ENCODE results near the gene ADAM10.

Gene ADAM10

GRCh38 chr15:58584789-58585461, 164.6 kb downstream of the ADAM10 start:
- no peak overlapping the region for H3K4me3 ChIP-seq (ENCODE audit: low read depth, low read length)
- peak; percentile 4 for DNase-seq (ENCODE audit: low read depth)
- TF ChIP-seq CTCF (IDR thresholded peaks at IDR 0.05; ENCODE audit: insufficient read depth, low read depth, low read length, missing control alignments) = no peak

GRCh38 chr15:58583171-58583908, 166.2 kb downstream of the ADAM10 start:
- no peak overlapping the region for H3K4me3 ChIP-seq (ENCODE audit: low read depth, low read length)
- DNase-seq (ENCODE audit: low read depth) = no peak
- no peak for TF ChIP-seq CTCF (IDR thresholded peaks at IDR 0.05; ENCODE audit: insufficient read depth, low read depth, low read length, missing control alignments)

DNA sequence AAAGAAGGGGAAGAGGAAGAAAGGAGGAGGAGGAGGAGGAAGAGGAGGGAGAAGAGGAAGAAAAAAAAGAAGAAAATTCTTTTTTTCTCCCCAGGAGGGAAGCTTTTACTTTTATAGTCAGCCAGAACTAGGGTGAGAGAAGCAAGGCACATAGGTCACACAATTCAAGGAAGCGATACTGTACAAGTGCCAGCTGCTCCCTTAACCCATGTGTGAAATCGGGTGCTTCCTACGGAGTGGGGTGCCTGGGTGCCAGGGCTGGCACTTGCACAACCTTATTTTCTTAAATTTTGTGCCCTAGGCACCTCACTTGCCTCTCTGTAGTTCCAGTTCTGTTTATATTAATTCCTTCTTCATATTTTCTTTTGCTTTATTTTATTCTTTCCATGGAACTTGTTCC, 167.3 kb downstream of the ADAM10 start:
- TF ChIP-seq CTCF (IDR thresholded peaks at IDR 0.05; ENCODE audit: insufficient read depth, low read depth, low read length, missing control alignments) = no peak
- H3K4me3 ChIP-seq (ENCODE audit: low read depth, low read length) = no peak overlapping the region
- no peak for DNase-seq (ENCODE audit: low read depth)

GRCh38 chr15:58576657-58577056, 172.8 kb downstream of the ADAM10 start:
- H3K4me3 ChIP-seq (ENCODE audit: low read depth, low read length) = no peak overlapping the region
- DNase-seq (ENCODE audit: low read depth) = no peak
- no peak for TF ChIP-seq CTCF (IDR thresholded peaks at IDR 0.05; ENCODE audit: insufficient read depth, low read depth, low read length, missing control alignments)

DNA sequence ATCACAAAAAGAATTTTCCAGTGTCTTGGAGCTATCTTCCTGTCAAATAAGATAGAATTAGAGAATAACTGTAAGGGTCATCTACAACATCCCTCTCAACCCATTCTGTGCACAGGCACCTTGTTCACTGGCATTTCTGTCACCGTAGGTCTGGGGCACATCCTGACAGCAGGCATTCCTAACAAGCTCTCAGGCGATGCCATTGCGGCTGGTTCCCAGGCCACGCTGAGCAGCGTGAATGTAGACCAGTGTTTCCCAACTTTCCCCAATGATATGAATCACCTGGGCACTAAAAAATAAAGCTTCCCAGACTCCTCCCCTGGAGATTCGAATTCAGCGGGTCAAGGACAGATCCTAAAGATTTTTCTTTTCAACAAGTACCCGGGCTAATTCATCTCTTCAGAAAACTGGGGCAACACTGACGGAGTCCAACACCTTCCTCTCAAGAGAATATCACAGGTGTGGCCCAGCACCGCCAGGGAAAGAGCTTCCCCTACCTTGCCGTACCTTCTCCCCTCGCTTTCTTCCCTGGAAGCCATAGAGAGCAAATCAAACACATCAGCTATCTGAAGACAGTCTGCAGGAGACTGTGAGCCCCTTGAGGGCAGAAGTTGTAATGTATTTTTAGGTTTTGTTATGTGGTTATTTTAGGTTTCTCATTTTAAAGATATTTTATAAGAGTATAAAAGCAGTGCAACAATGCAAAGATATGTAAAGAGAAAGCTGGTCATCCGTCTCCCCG, 174.3 kb downstream of the ADAM10 start:
- DNase-seq (ENCODE audit: low read depth) = no peak
- TF ChIP-seq CTCF (IDR thresholded peaks at IDR 0.05; ENCODE audit: insufficient read depth, low read depth, low read length, missing control alignments) = no peak
- no peak overlapping the region for H3K4me3 ChIP-seq (ENCODE audit: low read depth, low read length)

DNA sequence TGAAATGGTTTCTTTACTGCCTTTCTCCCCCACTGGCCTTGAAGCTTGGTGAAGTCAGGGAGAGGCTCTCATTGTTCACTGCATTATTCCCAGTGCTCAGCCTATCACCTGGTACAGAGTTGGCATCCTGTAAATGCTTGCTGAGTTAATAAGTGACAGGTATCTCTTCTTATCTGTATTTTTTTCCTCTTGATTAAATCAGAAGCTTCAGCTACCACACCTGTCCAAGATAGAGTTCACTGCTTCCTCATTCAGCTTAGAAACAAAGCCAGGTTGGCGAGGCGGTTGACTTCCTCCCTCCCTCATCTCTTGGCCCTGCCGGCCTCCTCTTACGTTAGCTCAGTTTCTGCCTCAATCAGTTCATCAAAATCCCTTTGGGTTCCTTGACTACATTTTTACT, 174.9 kb downstream of the ADAM10 start:
- no peak for TF ChIP-seq CTCF (IDR thresholded peaks at IDR 0.05; ENCODE audit: insufficient read depth, low read depth, low read length, missing control alignments)
- DNase-seq (ENCODE audit: low read depth) = no peak
- H3K4me3 ChIP-seq (ENCODE audit: low read depth, low read length) = no peak overlapping the region
